ENCODE results near the gene RNASEH2A. TPM values are rescaled to one million over a fixed set of nuclear protein-coding genes. Genes with fewer than 3 reads are reported as not detected.

The RNASEH2A gene
- total and polyA plus RNA-seq, 2 donors = 8.4 to 30.3 TPM

GRCh38 chr19:12833738-12834565 is 27.6 kb downstream of the RNASEH2A start:
- Histone ChIP-seq H3K36me3 (ENCODE audit: control insufficient read depth in 2 of 2, insufficient read depth in 2 of 2, low read length in 1 of 2) (no peaks in the 10 kb centered on the region), H3K4me3 (ENCODE audit: low read length in 2 of 2) (peak overlapping the region in 1 of 2 donors; percentile 50), H3K9me3 (ENCODE audit: control insufficient read depth in 2 of 2, insufficient read depth in 1 of 2, low read length in 1 of 2) (peaks cover 3 to 11% of the 10 kb centered on the region in 2 donors), H3K4me1 (ENCODE audit: control insufficient read depth in 2 of 2, insufficient read depth in 2 of 2, low read length in 2 of 2) (peaks cover 2 to 15% of the 10 kb centered on the region in 2 donors), H3K27me3 (ENCODE audit: control insufficient read depth in 2 of 2, insufficient read depth in 1 of 2, low read length in 1 of 2) (peaks cover 69 to 96% of the 10 kb centered on the region in 2 donors), H3K27ac (ENCODE audit: low read depth in 1 of 2, low read length in 1 of 2) (no peak overlapping the region)
- DNase-seq (ENCODE audit: low read depth in 6 of 9, low spot score in 9 of 9) = peak in 1 of 9 donors; percentile 25
- 2% methylated on average over 85 of the region's 87 CpGs for WGBS

- DNase-seq (ENCODE audit: low read depth in 6 of 9, low spot score in 9 of 9) = no peak
- Histone ChIP-seq H3K27me3 (ENCODE audit: control insufficient read depth in 2 of 2, insufficient read depth in 1 of 2, low read length in 1 of 2) (peaks cover 69 to 97% of the 10 kb centered on the region in 2 donors), H3K9me3 (ENCODE audit: control insufficient read depth in 2 of 2, insufficient read depth in 1 of 2, low read length in 1 of 2) (peaks cover 3 to 11% of the 10 kb centered on the region in 2 donors), H3K4me3 (ENCODE audit: low read length in 2 of 2) (peak within 1 kb of the TSS in 1 of 2 donors; percentile 50), H3K4me1 (ENCODE audit: control insufficient read depth in 2 of 2, insufficient read depth in 2 of 2, low read length in 2 of 2) (peaks cover 2 to 18% of the 10 kb centered on the region in 2 donors), H3K36me3 (ENCODE audit: control insufficient read depth in 2 of 2, insufficient read depth in 2 of 2, low read length in 1 of 2) (no peaks in the 10 kb centered on the region), H3K27ac (ENCODE audit: low read depth in 1 of 2, low read length in 1 of 2) (no peak within 1 kb of the TSS)
- 12% methylated on average over 20 of the region's 20 CpGs for WGBS
These were observed 28.2 kb downstream of the RNASEH2A start, which contains the start of gene RTBDN for GRCh38 chr19:12834566-12834943. Gene RTBDN, minus strand, starts transcription at chr19:12834579. Its CDS starts 4,600 bp downstream, at chr19:12829979.

GRCh38 chr19:12834976-12835757 is 28.8 kb downstream of the RNASEH2A start:
- peaks cover 73 to 97% of the 10 kb centered on the region in 2 donors for H3K27me3 ChIP-seq (ENCODE audit: control insufficient read depth in 2 of 2, insufficient read depth in 1 of 2, low read length in 1 of 2)
- WGBS = 16% methylated on average over 39 of the region's 39 CpGs
- peak in 1 of 9 donors; percentile 26 for DNase-seq (ENCODE audit: low read depth in 6 of 9, low spot score in 9 of 9)

GRCh38 chr19:12836529-12836863 is 30.1 kb downstream of the RNASEH2A start:
- Histone ChIP-seq H3K4me1 (ENCODE audit: control insufficient read depth in 2 of 2, insufficient read depth in 2 of 2, low read length in 2 of 2) (peaks cover 8 to 24% of the 10 kb centered on the region in 2 donors), H3K27ac (ENCODE audit: low read depth in 1 of 2, low read length in 1 of 2) (no peak overlapping the region), H3K4me3 (ENCODE audit: low read length in 2 of 2) (no peak overlapping the region), H3K27me3 (ENCODE audit: control insufficient read depth in 2 of 2, insufficient read depth in 1 of 2, low read length in 1 of 2) (peaks cover 85 to 97% of the 10 kb centered on the region in 2 donors), H3K36me3 (ENCODE audit: control insufficient read depth in 2 of 2, insufficient read depth in 2 of 2, low read length in 1 of 2) (no peaks in the 10 kb centered on the region), H3K9me3 (ENCODE audit: control insufficient read depth in 2 of 2, insufficient read depth in 1 of 2, low read length in 1 of 2) (peaks cover 2 to 23% of the 10 kb centered on the region in 2 donors)
- no peak for DNase-seq (ENCODE audit: low read depth in 6 of 9, low spot score in 9 of 9)
- 13% methylated on average over 6 of the region's 6 CpGs for WGBS

More at GRCh38 chr19:12834976-12835757, 28.8 kb downstream of the RNASEH2A start:
- Histone ChIP-seq H3K9me3 (ENCODE audit: control insufficient read depth in 2 of 2, insufficient read depth in 1 of 2, low read length in 1 of 2) (peaks cover 1 to 12% of the 10 kb centered on the region in 2 donors), H3K4me1 (ENCODE audit: control insufficient read depth in 2 of 2, insufficient read depth in 2 of 2, low read length in 2 of 2) (peaks cover 2 to 18% of the 10 kb centered on the region in 2 donors), H3K36me3 (ENCODE audit: control insufficient read depth in 2 of 2, insufficient read depth in 2 of 2, low read length in 1 of 2) (no peaks in the 10 kb centered on the region), H3K4me3 (ENCODE audit: low read length in 2 of 2) (no peak overlapping the region), H3K27ac (ENCODE audit: low read depth in 1 of 2, low read length in 1 of 2) (no peak overlapping the region)

- Histone ChIP-seq H3K27ac (ENCODE audit: low read depth in 1 of 2, low read length in 1 of 2) (no peak overlapping the region), H3K36me3 (ENCODE audit: control insufficient read depth in 2 of 2, insufficient read depth in 2 of 2, low read length in 1 of 2) (no peaks in the 10 kb centered on the region), H3K4me3 (ENCODE audit: low read length in 2 of 2) (no peak overlapping the region), H3K4me1 (ENCODE audit: control insufficient read depth in 2 of 2, insufficient read depth in 2 of 2, low read length in 2 of 2) (peaks cover 8 to 24% of the 10 kb centered on the region in 2 donors), H3K27me3 (ENCODE audit: control insufficient read depth in 2 of 2, insufficient read depth in 1 of 2, low read length in 1 of 2) (peaks cover 84 to 97% of the 10 kb centered on the region in 2 donors), H3K9me3 (ENCODE audit: control insufficient read depth in 2 of 2, insufficient read depth in 1 of 2, low read length in 1 of 2) (peaks cover 2 to 23% of the 10 kb centered on the region in 2 donors)
- 89% methylated on average over 4 of the region's 4 CpGs for WGBS
- DNase-seq (ENCODE audit: low read depth in 6 of 9, low spot score in 9 of 9) = no peak
These were observed 30.8 kb downstream of the RNASEH2A start for GRCh38 chr19:12837225-12837624.

GRCh38 chr19:12838182-12838885 is 31.9 kb downstream of the RNASEH2A start, which contains the start of gene MAST1:
Gene MAST1, plus strand, starts transcription at chr19:12838515. Its CDS starts 58 bp downstream, at chr19:12838573.
- Histone ChIP-seq H3K9me3 (ENCODE audit: control insufficient read depth in 2 of 2, insufficient read depth in 1 of 2, low read length in 1 of 2) (peaks cover 2 to 16% of the 10 kb centered on the region in 2 donors), H3K4me1 (ENCODE audit: control insufficient read depth in 2 of 2, insufficient read depth in 2 of 2, low read length in 2 of 2) (peaks cover 8 to 19% of the 10 kb centered on the region in 2 donors), H3K27me3 (ENCODE audit: control insufficient read depth in 2 of 2, insufficient read depth in 1 of 2, low read length in 1 of 2) (peaks cover 78 to 96% of the 10 kb centered on the region in 2 donors), H3K36me3 (ENCODE audit: control insufficient read depth in 2 of 2, insufficient read depth in 2 of 2, low read length in 1 of 2) (no peaks in the 10 kb centered on the region), H3K4me3 (ENCODE audit: low read length in 2 of 2) (peak within 1 kb of the TSS in 1 of 2 donors; percentile 43), H3K27ac (ENCODE audit: low read depth in 1 of 2, low read length in 1 of 2) (no peak within 1 kb of the TSS)
- peak in 1 of 9 donors; percentile 45 for DNase-seq (ENCODE audit: low read depth in 6 of 9, low spot score in 9 of 9)
- WGBS = 1% methylated on average over 68 of the region's 69 CpGs

- no peak for DNase-seq (ENCODE audit: low read depth in 6 of 9, low spot score in 9 of 9)
- Histone ChIP-seq H3K27ac (ENCODE audit: low read depth in 1 of 2, low read length in 1 of 2) (no peak overlapping the region), H3K36me3 (ENCODE audit: control insufficient read depth in 2 of 2, insufficient read depth in 2 of 2, low read length in 1 of 2) (no peaks in the 10 kb centered on the region), H3K4me3 (ENCODE audit: low read length in 2 of 2) (peak overlapping the region in 1 of 2 donors; percentile 43), H3K9me3 (ENCODE audit: control insufficient read depth in 2 of 2, insufficient read depth in 1 of 2, low read length in 1 of 2) (peaks cover 2 to 16% of the 10 kb centered on the region in 2 donors), H3K27me3 (ENCODE audit: control insufficient read depth in 2 of 2, insufficient read depth in 1 of 2, low read length in 1 of 2) (peaks cover 72 to 97% of the 10 kb centered on the region in 2 donors), H3K4me1 (ENCODE audit: control insufficient read depth in 2 of 2, insufficient read depth in 2 of 2, low read length in 2 of 2) (peaks cover 5 to 17% of the 10 kb centered on the region in 2 donors)
- WGBS = 26% methylated on average over 21 of the region's 21 CpGs
These were observed 32.7 kb downstream of the RNASEH2A start for GRCh38 chr19:12838886-12839756.

All from thymus (tissue), 11 donors.